ENCODE results near the gene MEGF10. TPM values are rescaled to one million over a fixed set of nuclear protein-coding genes. Genes with fewer than 3 reads are reported as not detected.

Gene MEGF10
- total and polyA plus RNA-seq, 8 donors = 0.02 to 0.59 (median 0.06) TPM; not detected in 1

GRCh38 chr5:127375544-127376091, 85.0 kb downstream of the MEGF10 start:
- DNase-seq = no peak
- no peak for TF ChIP-seq CTCF (IDR thresholded peaks at IDR 0.05)
- no peak for ATAC-seq
- H3K27ac ChIP-seq = no peak overlapping the region
- no peaks in the 10 kb centered on the region for H3K36me3 ChIP-seq
- no peaks in the 10 kb centered on the region for H3K9me3 ChIP-seq
- intact Hi-C loops (cut with DNase I) = no loop called here
- FAIRE-seq = no peak
- H3K4me3 ChIP-seq = no peak overlapping the region
- H3K27me3 ChIP-seq = no peaks in the 10 kb centered on the region
- no peaks in the 10 kb centered on the region for H3K4me1 ChIP-seq
- WGBS, 2 donors = 88 to 96% methylated on average over 1 of the region's 1 CpG

- H3K4me1 ChIP-seq = no peaks in the 10 kb centered on the region
- no peak for TF ChIP-seq CTCF (IDR thresholded peaks at IDR 0.05)
- H3K9me3 ChIP-seq = no peaks in the 10 kb centered on the region
- FAIRE-seq (no peak), DNase-seq (no peak), ATAC-seq (no peak)
- H3K36me3 ChIP-seq = no peaks in the 10 kb centered on the region
- intact Hi-C loops (cut with DNase I) = no loop called here
- no peak overlapping the region for H3K4me3 ChIP-seq
- H3K27me3 ChIP-seq = no peaks in the 10 kb centered on the region
- WGBS, 2 donors = 90% methylated on average over 8 of the region's 8 CpGs
- H3K27ac ChIP-seq = no peak overlapping the region
Observed at GRCh38 chr5:127377651-127378050, 87.1 kb downstream of the MEGF10 start.

GRCh38 chr5:127385936-127386335, 95.3 kb downstream of the MEGF10 start:
- H3K36me3 ChIP-seq = no peaks in the 10 kb centered on the region
- no peak overlapping the region for H3K27ac ChIP-seq
- FAIRE-seq (no peak), DNase-seq (no peak), ATAC-seq (no peak)
- H3K27me3 ChIP-seq = no peaks in the 10 kb centered on the region
- WGBS, 2 donors = 94 to 98% methylated on average over 1 of the region's 1 CpG
- H3K9me3 ChIP-seq = no peaks in the 10 kb centered on the region
- no peaks in the 10 kb centered on the region for H3K4me1 ChIP-seq
- TF ChIP-seq CTCF (IDR thresholded peaks at IDR 0.05) = no peak
- intact Hi-C loops (cut with DNase I) = no loop called here
- H3K4me3 ChIP-seq = no peak overlapping the region

GRCh38 chr5:127386557-127386956, 96.0 kb downstream of the MEGF10 start:
- no peaks in the 10 kb centered on the region for H3K27me3 ChIP-seq
- no peak overlapping the region for H3K27ac ChIP-seq
- TF ChIP-seq CTCF (IDR thresholded peaks at IDR 0.05) = no peak
- 21 to 24% methylated on average over 2 of the region's 2 CpGs for WGBS, 2 donors
- DNase-seq (no peak), FAIRE-seq (no peak), ATAC-seq (no peak)
- no peaks in the 10 kb centered on the region for H3K4me1 ChIP-seq
- no peaks in the 10 kb centered on the region for H3K9me3 ChIP-seq
- H3K36me3 ChIP-seq = no peaks in the 10 kb centered on the region
- intact Hi-C loops (cut with DNase I) = no loop called here
- H3K4me3 ChIP-seq = no peak overlapping the region

- no peak for FAIRE-seq
- Histone ChIP-seq H3K4me3 (no peak overlapping the region), H3K27ac (no peak overlapping the region), H3K4me1 (no peaks in the 10 kb centered on the region), H3K27me3 (no peaks in the 10 kb centered on the region), H3K9me3 (no peaks in the 10 kb centered on the region), H3K36me3 (no peaks in the 10 kb centered on the region)
- TF ChIP-seq CTCF (IDR thresholded peaks at IDR 0.05) = no peak
- no peak for ATAC-seq
- DNase-seq = no peak
- WGBS, 2 donors = 80 to 86% methylated on average over 2 of the region's 2 CpGs
- intact Hi-C loops (cut with DNase I) = no loop called here
Observed at GRCh38 chr5:127389601-127390000, 99.0 kb downstream of the MEGF10 start.

All from pancreas (tissue), 10 donors.